Fibroblast of mammary gland (primary cell): ENCODE measurements around the gene VWF.

Source experiments
- DNase-seq: peaks from one replicate; pipeline ENCODE4 v3.0.0-alpha.2; 2010; ENCODE audit warnings: low read depth
- H3K4me3 ChIP-seq: 2 replicates; pipeline ENCODE4 v1.5.1; 2011; ENCODE audit warnings: low read depth, mild to moderate bottlenecking, low read length, moderate library complexity; ENCODE audit not compliant: control insufficient read depth
- TF ChIP-seq, protein P1 (sequence below): conservative IDR thresholded peaks from 2 replicates; pipeline ENCODE4 v1.5.1; 2011; ENCODE audit warnings: low read depth, low read length, inconsistent platforms; ENCODE audit not compliant: control insufficient read depth, insufficient read depth

Gene VWF

DNA sequence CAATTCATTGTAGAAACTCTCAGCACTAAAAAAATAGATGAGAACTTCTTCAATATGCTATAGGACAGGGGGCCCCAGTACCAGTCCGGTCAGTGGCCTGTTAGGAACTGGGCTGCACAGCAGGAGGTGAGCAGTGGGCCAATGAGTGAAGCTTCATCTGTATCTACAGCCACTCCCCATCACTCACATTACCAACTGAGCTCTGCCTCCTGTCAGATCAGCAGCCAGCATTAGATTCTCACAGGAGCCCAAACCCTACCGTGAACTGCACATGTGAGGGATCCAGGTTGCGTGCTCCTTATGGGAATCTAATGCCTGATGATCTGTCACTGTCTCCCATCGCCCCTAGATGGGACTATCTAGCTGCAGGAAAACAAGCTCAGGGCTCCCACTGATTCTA, 163.7 kb downstream of the VWF start:
- H3K4me3 ChIP-seq: no peak overlapping the region
- no peak for DNase-seq
- TF ChIP-seq, protein P1, sequence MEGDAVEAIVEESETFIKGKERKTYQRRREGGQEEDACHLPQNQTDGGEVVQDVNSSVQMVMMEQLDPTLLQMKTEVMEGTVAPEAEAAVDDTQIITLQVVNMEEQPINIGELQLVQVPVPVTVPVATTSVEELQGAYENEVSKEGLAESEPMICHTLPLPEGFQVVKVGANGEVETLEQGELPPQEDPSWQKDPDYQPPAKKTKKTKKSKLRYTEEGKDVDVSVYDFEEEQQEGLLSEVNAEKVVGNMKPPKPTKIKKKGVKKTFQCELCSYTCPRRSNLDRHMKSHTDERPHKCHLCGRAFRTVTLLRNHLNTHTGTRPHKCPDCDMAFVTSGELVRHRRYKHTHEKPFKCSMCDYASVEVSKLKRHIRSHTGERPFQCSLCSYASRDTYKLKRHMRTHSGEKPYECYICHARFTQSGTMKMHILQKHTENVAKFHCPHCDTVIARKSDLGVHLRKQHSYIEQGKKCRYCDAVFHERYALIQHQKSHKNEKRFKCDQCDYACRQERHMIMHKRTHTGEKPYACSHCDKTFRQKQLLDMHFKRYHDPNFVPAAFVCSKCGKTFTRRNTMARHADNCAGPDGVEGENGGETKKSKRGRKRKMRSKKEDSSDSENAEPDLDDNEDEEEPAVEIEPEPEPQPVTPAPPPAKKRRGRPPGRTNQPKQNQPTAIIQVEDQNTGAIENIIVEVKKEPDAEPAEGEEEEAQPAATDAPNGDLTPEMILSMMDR: no peak

DNA sequence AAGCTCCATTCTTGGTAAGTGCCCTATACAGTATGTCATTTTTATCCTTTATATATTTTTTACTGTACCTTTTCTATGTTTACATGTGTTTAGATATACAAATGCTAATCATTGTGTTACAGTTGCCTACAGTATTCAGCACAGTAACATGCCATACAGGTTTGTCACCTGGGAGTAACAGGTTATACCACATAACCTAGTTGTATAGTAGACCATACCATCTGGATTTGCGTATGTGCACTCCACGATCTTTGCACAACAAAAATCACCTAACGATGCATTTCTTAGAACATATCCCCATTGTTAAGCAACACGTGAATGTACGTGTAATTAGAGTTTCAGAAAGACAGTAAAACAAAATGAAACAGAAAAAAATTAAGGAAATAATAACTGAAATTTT, 167.5 kb downstream of the VWF start:
- no peak overlapping the region for H3K4me3 ChIP-seq
- TF ChIP-seq, protein P1: no peak
- DNase-seq: no peak

- TF ChIP-seq, protein P1: no peak
- no peak overlapping the region for H3K4me3 ChIP-seq
- no peak for DNase-seq
These were observed 169.8 kb downstream of the VWF start for GRCh38 chr12:5954661-5955060.

- TF ChIP-seq, protein P1: no peak
- DNase-seq: no peak
- no peak overlapping the region for H3K4me3 ChIP-seq
These were observed 170.5 kb downstream of the VWF start for GRCh38 chr12:5953835-5954586.

GRCh38 chr12:5952031-5952430, 172.4 kb downstream of the VWF start:
- TF ChIP-seq, protein P1: no peak
- H3K4me3 ChIP-seq: no peak overlapping the region
- DNase-seq: no peak

DNA sequence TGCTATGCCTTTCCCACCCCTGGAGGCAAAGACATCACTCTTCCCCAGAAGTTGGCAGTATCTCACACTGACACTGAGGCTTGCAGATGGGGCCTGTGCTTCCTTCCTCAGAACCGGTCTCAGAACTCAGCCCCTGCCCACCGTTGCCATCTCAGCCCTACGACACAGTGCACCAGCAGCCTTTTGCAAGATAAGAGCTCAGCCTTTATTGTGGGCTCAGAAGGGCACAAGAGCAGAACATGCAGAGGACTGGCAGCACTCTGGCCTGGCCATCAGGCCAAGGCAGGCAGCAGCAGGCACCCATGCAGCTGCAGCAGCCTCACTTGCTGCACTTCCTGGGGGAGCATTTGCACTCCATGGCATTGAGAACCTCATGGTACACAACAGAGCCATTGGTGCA, 175.8 kb downstream of the VWF start:
- H3K4me3 ChIP-seq: no peak overlapping the region
- TF ChIP-seq, protein P1: no peak
- DNase-seq: no peak
